ENCODE measurements around the gene FAM219A.
"Not testable (repeated sequence)": the region's sequence is repeated elsewhere in the genome, so short reads cannot be mapped to it uniquely, and the experiment has no call there.

Gene FAM219A

GRCh38 chr9:34440017-34440416, 18.4 kb downstream of the FAM219A start:
- DNase-seq, result no peak

GRCh38 chr9:34438465-34438864, 19.9 kb downstream of the FAM219A start:
- DNase-seq, result not testable (repeated sequence)

GRCh38 chr9:34437926-34438307, 20.5 kb downstream of the FAM219A start:
- DNase-seq, result not testable (repeated sequence)

- no peak for DNase-seq
Measured at GRCh38 chr9:34437006-34437925, 21.1 kb downstream of the FAM219A start.

GRCh38 chr9:34431667-34432066, 26.7 kb downstream of the FAM219A start:
- no peak for DNase-seq

GRCh38 chr9:34430843-34431437, 27.4 kb downstream of the FAM219A start:
- DNase-seq, result no peak

- no peak for DNase-seq
Measured at GRCh38 chr9:34428325-34428958, 29.9 kb downstream of the FAM219A start.

GRCh38 chr9:34426347-34427074, 31.9 kb downstream of the FAM219A start:
- DNase-seq, result no peak

GRCh38 chr9:34419716-34420504, 38.5 kb downstream of the FAM219A start:
- no peak for DNase-seq

- DNase-seq, result no peak
Measured at GRCh38 chr9:34417734-34418133, 40.6 kb downstream of the FAM219A start.

GRCh38 chr9:34413231-34413852, 45.0 kb downstream of the FAM219A start:
- no peak for DNase-seq

- DNase-seq, result no peak
Measured at GRCh38 chr9:34412336-34412735, 46.0 kb downstream of the FAM219A start.

GRCh38 chr9:34409154-34409553, 49.2 kb downstream of the FAM219A start:
- DNase-seq, result no peak

- no peak for DNase-seq
Measured at GRCh38 chr9:34408173-34408572, 50.2 kb downstream of the FAM219A start.

- DNase-seq, result no peak
Measured at GRCh38 chr9:34406219-34406618, 52.2 kb downstream of the FAM219A start.

- no peak for DNase-seq
Measured at GRCh38 chr9:34405719-34406118, 52.7 kb downstream of the FAM219A start.

GRCh38 chr9:34403554-34404380, 54.6 kb downstream of the FAM219A start:
- no peak for DNase-seq

GRCh38 chr9:34400686-34401602, 57.4 kb downstream of the FAM219A start:
- no peak for DNase-seq

- DNase-seq, result no peak
Measured at GRCh38 chr9:34400275-34400674, 58.1 kb downstream of the FAM219A start.

GRCh38 chr9:34399729-34400128, 58.6 kb downstream of the FAM219A start:
- no peak for DNase-seq
